HUES64 (cell line): ENCODE data around the gene PHKA2.

Source experiments
- H3K27ac ChIP-seq: 2 replicates; pipeline ENCODE4 v1.7.0; 2013; ENCODE audit warnings: low read depth, low read length, inconsistent platforms
- H3K27me3 ChIP-seq: 2 replicates; pipeline ENCODE4 v1.6.1; 2013; ENCODE audit warnings: mild to moderate bottlenecking, low read length; ENCODE audit not compliant: insufficient read depth
- H3K36me3 ChIP-seq: 2 replicates; pipeline ENCODE4 v1.6.1; 2013; ENCODE audit warnings: mild to moderate bottlenecking, low read length; ENCODE audit not compliant: insufficient read depth
- H3K4me1 ChIP-seq: 2 replicates; pipeline ENCODE4 v1.6.1; 2013; ENCODE audit warnings: mild to moderate bottlenecking, low read length, moderate library complexity; ENCODE audit not compliant: insufficient read depth
- H3K4me3 ChIP-seq: 2 replicates; pipeline ENCODE4 v1.5.1; 2013; ENCODE audit warnings: mild to moderate bottlenecking, low read length, moderate library complexity
- H3K9ac ChIP-seq: 2 replicates; pipeline ENCODE4 v1.6.1; 2013; ENCODE audit warnings: mild to moderate bottlenecking, low read depth, low read length
- H3K9me3 ChIP-seq: 2 replicates; pipeline ENCODE4 v1.6.1; 2013; ENCODE audit warnings: low read depth, low read length; ENCODE audit not compliant: insufficient read depth
- WGBS: fragments of 150-250, 120-280 bp; methylation state at CpG from one replicate; pipeline ENCODE4 v1.1.7; 2013; ENCODE audit warnings: missing lambda C conversion rate; 5-methylcytosine and 5-hydroxymethylcytosine counted together

PHKA2 gene

GRCh38 chrX:18897611-18898010 is 86.3 kb downstream of the PHKA2 start:
- H3K4me3 ChIP-seq, result no peak overlapping the region
- WGBS, result 93% methylated on average over 15 of the region's 15 CpGs
- H3K27me3 ChIP-seq, result no peaks in the 10 kb centered on the region
- H3K4me1 ChIP-seq, result no peaks in the 10 kb centered on the region
- H3K9me3 ChIP-seq, result no peaks in the 10 kb centered on the region
- H3K36me3 ChIP-seq, result peaks cover 13% of the 10 kb centered on the region
- H3K9ac ChIP-seq, result no peak overlapping the region
- H3K27ac ChIP-seq, result no peak overlapping the region

GRCh38 chrX:18896680-18897544 is 87.0 kb downstream of the PHKA2 start:
- no peaks in the 10 kb centered on the region for H3K27me3 ChIP-seq
- H3K9me3 ChIP-seq, result no peaks in the 10 kb centered on the region
- no peaks in the 10 kb centered on the region for H3K4me1 ChIP-seq
- H3K9ac ChIP-seq, result no peak overlapping the region
- no peak overlapping the region for H3K27ac ChIP-seq
- H3K4me3 ChIP-seq, result no peak overlapping the region
- WGBS, result 94% methylated on average over 27 of the region's 27 CpGs
- peaks cover 13% of the 10 kb centered on the region for H3K36me3 ChIP-seq

GRCh38 chrX:18895189-18895951 is 88.5 kb downstream of the PHKA2 start:
- Histone ChIP-seq H3K4me1 (no peaks in the 10 kb centered on the region), H3K4me3 (no peak overlapping the region), H3K27ac (no peak overlapping the region), H3K36me3 (peaks cover 8% of the 10 kb centered on the region; the same call in 1 of the 2 replicates), H3K9me3 (no peaks in the 10 kb centered on the region), H3K27me3 (no peaks in the 10 kb centered on the region), H3K9ac (no peak overlapping the region)
- WGBS, result 88% methylated on average over 18 of the region's 18 CpGs

GRCh38 chrX:18894156-18894555 is 89.8 kb downstream of the PHKA2 start:
- H3K27me3 ChIP-seq, result no peaks in the 10 kb centered on the region
- 94% methylated on average over 18 of the region's 18 CpGs for WGBS
- H3K4me3 ChIP-seq, result no peak overlapping the region
- no peak overlapping the region for H3K27ac ChIP-seq
- H3K4me1 ChIP-seq, result no peaks in the 10 kb centered on the region
- H3K9ac ChIP-seq, result no peak overlapping the region
- H3K9me3 ChIP-seq, result no peaks in the 10 kb centered on the region
- peaks cover 8% of the 10 kb centered on the region; the same call in 1 of the 2 replicates for H3K36me3 ChIP-seq

GRCh38 chrX:18893536-18893935 is 90.4 kb downstream of the PHKA2 start:
- H3K9ac ChIP-seq, result no peak overlapping the region
- H3K4me3 ChIP-seq, result no peak overlapping the region
- H3K27me3 ChIP-seq, result no peaks in the 10 kb centered on the region
- H3K4me1 ChIP-seq, result no peaks in the 10 kb centered on the region
- WGBS, result 96% methylated on average over 11 of the region's 11 CpGs
- no peaks in the 10 kb centered on the region for H3K9me3 ChIP-seq
- H3K27ac ChIP-seq, result no peak overlapping the region
- peaks cover 8% of the 10 kb centered on the region; the same call in 1 of the 2 replicates for H3K36me3 ChIP-seq

- no peak overlapping the region for H3K9ac ChIP-seq
- no peak overlapping the region for H3K4me3 ChIP-seq
- H3K36me3 ChIP-seq, result peaks cover 8% of the 10 kb centered on the region; the same call in 1 of the 2 replicates
- WGBS, result 92% methylated on average over 6 of the region's 6 CpGs
- no peak overlapping the region for H3K27ac ChIP-seq
- H3K27me3 ChIP-seq, result no peaks in the 10 kb centered on the region; the same call in 1 of the 2 replicates
- no peaks in the 10 kb centered on the region for H3K4me1 ChIP-seq
- H3K9me3 ChIP-seq, result no peaks in the 10 kb centered on the region
Observed at GRCh38 chrX:18892899-18893298, 91.0 kb downstream of the PHKA2 start.

- H3K4me3 ChIP-seq, result no peak overlapping the region
- no peak overlapping the region for H3K27ac ChIP-seq
- 96% methylated on average over 8 of the region's 9 CpGs for WGBS
- no peaks in the 10 kb centered on the region for H3K4me1 ChIP-seq
- peaks cover 3% of the 10 kb centered on the region; the same call in 1 of the 2 replicates for H3K27me3 ChIP-seq
- H3K9ac ChIP-seq, result no peak overlapping the region
- no peaks in the 10 kb centered on the region for H3K9me3 ChIP-seq
- H3K36me3 ChIP-seq, result peaks cover 3% of the 10 kb centered on the region; the same call in 1 of the 2 replicates
Observed at GRCh38 chrX:18891548-18891945, 92.4 kb downstream of the PHKA2 start.

- 91% methylated on average over 24 of the region's 24 CpGs for WGBS
- Histone ChIP-seq H3K9ac (no peak overlapping the region), H3K4me3 (no peak overlapping the region), H3K27me3 (peaks cover 3% of the 10 kb centered on the region; the same call in 1 of the 2 replicates), H3K36me3 (peaks cover 3% of the 10 kb centered on the region; the same call in 1 of the 2 replicates), H3K4me1 (no peaks in the 10 kb centered on the region), H3K27ac (no peak overlapping the region), H3K9me3 (no peaks in the 10 kb centered on the region)
Observed at GRCh38 chrX:18890724-18891547, 93.0 kb downstream of the PHKA2 start.

GRCh38 chrX:18890049-18890381 is 93.9 kb downstream of the PHKA2 start:
- 72% methylated on average over 7 of the region's 7 CpGs for WGBS
- no peak overlapping the region for H3K27ac ChIP-seq
- peaks cover 3% of the 10 kb centered on the region; the same call in 1 of the 2 replicates for H3K36me3 ChIP-seq
- H3K9me3 ChIP-seq, result no peaks in the 10 kb centered on the region
- no peak overlapping the region for H3K4me3 ChIP-seq
- H3K9ac ChIP-seq, result no peak overlapping the region
- no peaks in the 10 kb centered on the region for H3K4me1 ChIP-seq
- peaks cover 3% of the 10 kb centered on the region; the same call in 1 of the 2 replicates for H3K27me3 ChIP-seq

GRCh38 chrX:18889346-18890048 is 94.4 kb downstream of the PHKA2 start:
- WGBS, result 93% methylated on average over 12 of the region's 12 CpGs
- peaks cover 3% of the 10 kb centered on the region; the same call in 1 of the 2 replicates for H3K27me3 ChIP-seq
- H3K9me3 ChIP-seq, result no peaks in the 10 kb centered on the region
- H3K27ac ChIP-seq, result no peak overlapping the region
- no peak overlapping the region for H3K4me3 ChIP-seq
- H3K9ac ChIP-seq, result no peak overlapping the region
- peaks cover 3% of the 10 kb centered on the region; the same call in 1 of the 2 replicates for H3K36me3 ChIP-seq
- H3K4me1 ChIP-seq, result no peaks in the 10 kb centered on the region
